Lower lobe of right lung (tissue), 2 donors: ENCODE results near the gene ZNF230. TPM values are rescaled to one million over a fixed set of nuclear protein-coding genes. Genes with fewer than 3 reads are reported as not detected.

Source experiments
- ATAC-seq, 2 donors: fragments of 200-7000 bp; cut with Tn5 transposase; one replicate each; pipeline ENCODE4 v1.9.1; 2020 to 2022; ENCODE audit warnings: mild to moderate bottlenecking in 2 of 2, moderate library complexity in 2 of 2
- DNase-seq: peaks from one replicate; pipeline ENCODE4 v3.0.0-alpha.2; 2020
- H3K27ac ChIP-seq: fragments of 200-600 bp; one replicate; pipeline ENCODE4 v1.8.0; 2022
- H3K27me3 ChIP-seq: fragments of 200-600 bp; one replicate; pipeline ENCODE4 v1.8.0; 2022; ENCODE audit warnings: low read depth
- H3K36me3 ChIP-seq: fragments of 200-600 bp; one replicate; pipeline ENCODE4 v1.8.0; 2022; ENCODE audit warnings: mild to moderate bottlenecking
- H3K4me1 ChIP-seq: fragments of 200-600 bp; one replicate; pipeline ENCODE4 v1.8.0; 2022
- H3K4me3 ChIP-seq: fragments of 200-600 bp; one replicate; pipeline ENCODE4 v1.8.0; 2022; ENCODE audit warnings: mild to moderate bottlenecking
- H3K9me3 ChIP-seq: fragments of 200-600 bp; one replicate; pipeline ENCODE4 v1.8.0; 2022
- CTCF ChIP-seq: fragments of 200-600 bp; IDR thresholded peaks from one replicate; pipeline ENCODE4 v1.8.0; 2022; ENCODE audit warnings: antibody characterized with exemption, mild to moderate bottlenecking
- intact Hi-C: fragments of 100-400 bp; cut with DNase I; formaldehyde crosslinking; loops from one replicate; pipeline ENCODE4 v1.11.0; 2022
- total RNA-seq: library from RNA; stranded (reverse); fragmentation: NEBNext Ultra II Directional; extraction: Animal tissue kit (Norgen Biotek cat#: 25700); gene quantifications from one replicate; pipeline ENCODE4 v1.2.1, GENCODE V29; 2021
- donor health status: DM: no; HTN: yes; CAD: no; lungs with severe emphysema.

Gene ZNF230
- total RNA-seq, 1 donor from 2014 or later, result 4.8 TPM

GRCh38 chr19:44021221-44021620, 18.5 kb downstream of the ZNF230 start:
- no peak for ATAC-seq
- no peak for DNase-seq
- Histone ChIP-seq H3K9me3 (no peaks in the 10 kb centered on the region), H3K27me3 (no peaks in the 10 kb centered on the region), H3K27ac (no peak overlapping the region), H3K36me3 (no peaks in the 10 kb centered on the region), H3K4me3 (no peak overlapping the region), H3K4me1 (peaks cover 12% of the 10 kb centered on the region)
- intact Hi-C loops, result no loop called here
- no peak for TF ChIP-seq CTCF

- intact Hi-C loops, result no loop called here
- Histone ChIP-seq H3K27ac (no peak overlapping the region), H3K36me3 (peaks cover 25% of the 10 kb centered on the region), H3K4me3 (peak overlapping the region; percentile 81), H3K4me1 (peaks cover 13% of the 10 kb centered on the region), H3K9me3 (peaks cover 15% of the 10 kb centered on the region), H3K27me3 (no peaks in the 10 kb centered on the region)
- no peak for TF ChIP-seq CTCF
- no peak for DNase-seq
- ATAC-seq, result no peak
Measured at GRCh38 chr19:44024900-44025216, 22.1 kb downstream of the ZNF230 start.

DNA sequence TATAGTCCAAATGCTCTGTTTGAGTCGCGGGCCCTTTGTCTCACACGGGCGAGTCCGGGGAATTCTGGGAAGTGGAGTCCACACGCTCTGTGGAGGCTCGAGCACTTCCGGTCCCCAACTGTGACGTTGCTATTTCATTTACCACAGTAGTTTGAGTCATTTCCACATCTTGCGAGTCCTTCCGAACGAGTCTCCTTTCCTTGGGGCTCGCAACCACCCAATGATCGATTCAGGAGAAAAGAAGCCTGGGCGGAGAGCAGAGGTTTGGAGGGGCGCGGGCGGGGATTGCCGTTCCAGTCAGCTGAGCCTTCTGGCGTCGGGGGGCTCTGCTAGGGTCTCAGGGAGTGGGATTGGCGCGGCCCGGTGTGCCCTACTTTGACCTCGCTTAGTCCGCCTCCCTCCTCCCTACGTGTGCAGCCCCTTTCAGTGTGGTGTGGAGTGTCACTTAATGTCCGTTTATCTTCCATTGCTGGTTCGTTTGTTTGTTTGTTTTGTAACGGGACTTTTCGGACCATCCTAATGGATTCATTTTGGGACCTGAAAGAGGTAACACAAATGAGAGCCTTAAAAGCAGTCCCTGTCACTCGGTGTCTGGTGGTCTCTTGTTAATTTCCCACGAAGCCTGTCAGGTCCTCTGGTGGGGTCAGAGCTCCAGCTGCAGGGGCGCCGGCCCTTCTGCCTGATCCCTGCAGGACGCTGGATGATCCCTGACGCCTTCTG, 22.6 kb downstream of the ZNF230 start, which contains the start of gene ZNF222:
TSS of gene ZNF222 (plus strand) at position 163 of the 720 bp plus-strand sequence. CDS start at position 221, 58 bp downstream.
- intact Hi-C loops, result no loop called here
- H3K36me3 ChIP-seq, result peaks cover 26% of the 10 kb centered on the region
- H3K4me3 ChIP-seq, result peak within 1 kb of the TSS; percentile 81

GRCh38 chr19:44026622-44027021, 23.9 kb downstream of the ZNF230 start:
- DNase-seq, result no peak
- no peak for TF ChIP-seq CTCF
- Histone ChIP-seq H3K4me1 (peaks cover 13% of the 10 kb centered on the region), H3K9me3 (peaks cover 33% of the 10 kb centered on the region), H3K36me3 (peaks cover 33% of the 10 kb centered on the region), H3K4me3 (no peak overlapping the region), H3K27ac (no peak overlapping the region), H3K27me3 (no peaks in the 10 kb centered on the region)
- no peak for ATAC-seq
- intact Hi-C loops, result no loop called here

More for the DNA sequence above, 22.6 kb downstream of the ZNF230 start, which contains the start of gene ZNF222:
- DNase-seq (peak; percentile 89), ATAC-seq (peak; percentile 98 to 100)
- H3K27me3 ChIP-seq, result no peaks in the 10 kb centered on the region
- H3K9me3 ChIP-seq, result peaks cover 20% of the 10 kb centered on the region
- TF ChIP-seq CTCF, result no peak
- peaks cover 13% of the 10 kb centered on the region for H3K4me1 ChIP-seq
- peak within 1 kb of the TSS; percentile 57 for H3K27ac ChIP-seq

DNA sequence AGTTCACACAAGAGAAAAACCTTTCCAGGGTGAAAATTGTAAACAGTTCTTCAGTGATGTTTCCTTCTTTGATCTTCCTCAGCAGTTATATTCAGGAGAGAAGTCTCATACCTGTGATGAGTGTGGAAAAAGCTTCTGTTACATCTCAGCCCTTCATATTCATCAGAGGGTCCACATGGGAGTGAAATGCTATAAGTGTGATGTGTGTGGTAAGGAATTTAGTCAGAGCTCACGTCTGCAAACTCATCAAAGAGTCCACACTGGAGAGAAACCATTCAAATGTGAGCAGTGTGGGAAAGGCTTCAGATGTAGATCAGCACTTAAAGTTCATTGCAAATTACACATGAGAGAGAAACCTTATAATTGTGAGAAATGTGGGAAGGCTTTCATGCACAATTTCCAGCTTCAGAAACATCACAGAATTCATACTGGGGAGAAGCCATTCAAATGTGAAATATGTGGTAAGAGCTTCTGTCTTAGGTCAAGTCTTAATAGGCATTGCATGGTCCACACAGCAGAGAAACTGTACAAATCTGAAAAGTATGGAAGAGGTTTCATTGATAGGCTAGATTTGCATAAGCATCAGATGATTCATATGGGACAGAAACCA, 29.3 kb downstream of the ZNF230 start:
- peaks cover 87% of the 10 kb centered on the region for H3K9me3 ChIP-seq
- DNase-seq (no peak), ATAC-seq (no peak)
- peaks cover 33% of the 10 kb centered on the region for H3K36me3 ChIP-seq
- H3K4me1 ChIP-seq, result no peaks in the 10 kb centered on the region
- no peak overlapping the region for H3K27ac ChIP-seq
- intact Hi-C loops, result no loop called here
- no peaks in the 10 kb centered on the region for H3K27me3 ChIP-seq
- no peak for TF ChIP-seq CTCF
- no peak overlapping the region for H3K4me3 ChIP-seq
